Measurements from ENCODE around the gene PI4KB.

DNA sequence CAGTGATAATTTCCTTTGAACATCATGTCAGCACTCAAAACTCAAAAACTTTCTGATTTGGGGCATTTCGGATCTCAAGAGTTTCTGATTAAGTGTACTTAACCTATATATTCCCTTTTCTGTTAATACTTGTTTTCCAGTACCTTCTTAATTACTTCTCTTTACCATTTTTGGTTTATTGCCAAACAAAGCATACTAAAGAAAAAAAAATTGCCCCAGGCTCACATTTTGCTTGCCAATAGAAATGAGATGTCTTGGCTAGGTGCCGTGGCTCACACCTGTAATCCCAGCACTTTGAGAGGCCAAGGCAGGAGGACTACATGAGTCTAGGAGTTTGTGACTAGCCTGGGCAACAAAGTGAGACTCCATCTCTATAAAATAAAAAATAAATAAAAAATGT lies 67.9 kb downstream of the PI4KB start:
- TF ChIP-seq, protein P1, sequence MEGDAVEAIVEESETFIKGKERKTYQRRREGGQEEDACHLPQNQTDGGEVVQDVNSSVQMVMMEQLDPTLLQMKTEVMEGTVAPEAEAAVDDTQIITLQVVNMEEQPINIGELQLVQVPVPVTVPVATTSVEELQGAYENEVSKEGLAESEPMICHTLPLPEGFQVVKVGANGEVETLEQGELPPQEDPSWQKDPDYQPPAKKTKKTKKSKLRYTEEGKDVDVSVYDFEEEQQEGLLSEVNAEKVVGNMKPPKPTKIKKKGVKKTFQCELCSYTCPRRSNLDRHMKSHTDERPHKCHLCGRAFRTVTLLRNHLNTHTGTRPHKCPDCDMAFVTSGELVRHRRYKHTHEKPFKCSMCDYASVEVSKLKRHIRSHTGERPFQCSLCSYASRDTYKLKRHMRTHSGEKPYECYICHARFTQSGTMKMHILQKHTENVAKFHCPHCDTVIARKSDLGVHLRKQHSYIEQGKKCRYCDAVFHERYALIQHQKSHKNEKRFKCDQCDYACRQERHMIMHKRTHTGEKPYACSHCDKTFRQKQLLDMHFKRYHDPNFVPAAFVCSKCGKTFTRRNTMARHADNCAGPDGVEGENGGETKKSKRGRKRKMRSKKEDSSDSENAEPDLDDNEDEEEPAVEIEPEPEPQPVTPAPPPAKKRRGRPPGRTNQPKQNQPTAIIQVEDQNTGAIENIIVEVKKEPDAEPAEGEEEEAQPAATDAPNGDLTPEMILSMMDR (IDR thresholded peaks at IDR 0.05), result no peak
- TF ChIP-seq POLR2A (IDR thresholded peaks at IDR 0.05), result no peak

Measured in lower leg skin (tissue), 3 donors.